LNCAP (cell line): ENCODE results near the gene GNB5.

ENCODE experiments used
- CTCF ChIP-seq: fragments of 450-650 bp; IDR thresholded peaks from 2 replicates; pipeline ENCODE4 v1.5.1; 2017; ENCODE audit warnings: mild to moderate bottlenecking

Gene GNB5

DNA sequence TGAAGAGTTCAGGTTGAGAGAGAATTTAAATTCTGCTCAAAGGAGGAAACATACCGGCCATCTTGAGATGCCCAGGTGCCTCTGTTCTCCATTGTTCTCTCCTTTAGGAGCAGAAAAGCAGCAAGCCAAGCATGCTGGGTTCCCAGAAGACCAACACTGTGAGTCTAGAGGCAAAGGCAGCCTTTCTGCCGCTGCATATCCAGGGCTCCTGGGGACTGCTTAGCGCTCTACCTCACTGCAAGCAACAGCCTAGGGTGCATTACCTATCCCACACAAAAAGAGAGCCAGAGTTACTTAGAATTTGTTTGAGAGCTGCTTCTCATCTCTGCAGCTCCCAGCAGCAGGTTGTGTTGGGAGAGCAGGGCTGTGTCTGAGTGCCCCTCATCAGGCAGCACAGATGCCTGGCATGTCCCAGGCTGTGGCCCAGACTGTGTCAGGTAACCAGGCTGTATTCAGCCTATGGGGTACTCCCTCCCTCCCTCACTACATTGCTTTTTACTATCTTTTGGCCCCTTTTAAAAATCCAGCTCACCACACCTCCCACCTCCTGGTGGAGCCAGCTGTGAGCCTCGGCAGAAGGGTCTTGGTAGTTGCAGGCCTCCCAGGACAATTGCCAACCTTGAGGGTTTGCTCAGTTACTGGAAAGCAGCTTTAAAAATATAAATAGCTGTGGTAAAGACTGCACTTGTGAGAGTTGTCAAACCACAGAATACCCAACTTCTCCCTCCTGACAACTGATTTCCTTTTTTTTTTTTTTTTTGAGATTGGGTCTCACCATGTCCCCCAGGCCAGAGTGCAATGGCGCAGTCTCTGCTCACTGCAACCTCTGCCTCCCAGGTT, 108.8 kb downstream of the GNB5 start:
- no peak for TF ChIP-seq CTCF

- TF ChIP-seq CTCF, result no peak
These were observed 110.3 kb downstream of the GNB5 start for GRCh38 chr15:52080706-52081392.

DNA sequence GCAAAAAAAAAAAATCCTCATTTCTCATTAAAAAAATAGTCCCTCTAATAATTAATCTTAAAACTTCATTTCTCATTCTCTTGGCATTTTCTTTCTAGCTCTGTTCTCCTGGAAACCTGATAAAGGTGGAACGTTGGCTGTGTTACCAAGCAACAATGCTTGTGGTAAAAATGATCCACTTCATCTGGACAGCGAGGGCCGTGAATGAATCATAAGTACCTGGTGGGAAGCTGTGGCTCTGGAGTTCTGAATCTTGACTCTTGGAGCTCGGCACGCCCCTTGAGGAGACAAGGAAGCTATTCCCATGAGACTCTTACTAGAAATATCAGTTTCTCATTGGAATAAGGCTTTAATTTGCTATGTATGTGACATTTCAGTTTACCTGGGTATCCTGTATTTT, 111.2 kb downstream of the GNB5 start:
- TF ChIP-seq CTCF, result no peak

DNA sequence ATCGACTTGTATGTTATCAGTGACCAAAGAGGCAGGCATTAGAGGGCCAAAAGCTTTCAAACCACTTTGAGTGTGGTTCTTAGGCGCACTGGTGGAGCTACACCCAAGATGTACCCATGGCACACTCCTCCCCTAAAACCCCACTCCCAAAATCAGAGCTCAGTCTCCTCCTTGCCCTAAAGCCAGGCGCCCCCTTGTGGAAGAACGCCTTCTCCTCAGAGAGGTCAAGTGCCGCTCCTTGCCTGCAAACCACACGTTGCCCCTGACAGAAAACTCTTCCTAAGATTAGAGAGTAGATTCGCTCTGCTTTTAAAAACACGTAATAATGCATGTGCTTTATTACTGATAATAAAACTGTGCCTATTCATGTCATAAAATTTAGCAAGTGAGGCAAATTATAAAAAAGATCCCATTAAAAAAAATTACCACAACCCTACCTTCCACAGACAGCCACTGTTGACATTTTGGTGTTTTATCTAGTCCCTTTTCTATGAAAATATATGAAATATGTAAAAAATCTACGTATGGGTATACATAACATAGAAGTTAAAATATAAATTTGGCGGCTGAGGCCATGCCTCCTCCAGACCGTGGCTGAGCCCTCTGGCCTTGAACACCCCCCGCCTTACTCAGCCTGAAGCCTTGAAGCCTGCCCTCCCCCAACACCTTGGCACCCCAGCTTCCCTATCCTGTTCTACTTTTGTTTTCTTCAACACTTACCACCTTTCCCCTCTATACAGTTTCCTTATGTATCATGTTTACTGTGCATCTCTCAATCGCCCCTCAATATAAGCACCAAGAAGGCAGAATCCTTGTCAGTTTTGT, 112.1 kb downstream of the GNB5 start:
- peak; percentile 93 for TF ChIP-seq CTCF

- TF ChIP-seq CTCF, result no peak
These were observed 112.9 kb downstream of the GNB5 start for GRCh38 chr15:52078197-52078875.

DNA sequence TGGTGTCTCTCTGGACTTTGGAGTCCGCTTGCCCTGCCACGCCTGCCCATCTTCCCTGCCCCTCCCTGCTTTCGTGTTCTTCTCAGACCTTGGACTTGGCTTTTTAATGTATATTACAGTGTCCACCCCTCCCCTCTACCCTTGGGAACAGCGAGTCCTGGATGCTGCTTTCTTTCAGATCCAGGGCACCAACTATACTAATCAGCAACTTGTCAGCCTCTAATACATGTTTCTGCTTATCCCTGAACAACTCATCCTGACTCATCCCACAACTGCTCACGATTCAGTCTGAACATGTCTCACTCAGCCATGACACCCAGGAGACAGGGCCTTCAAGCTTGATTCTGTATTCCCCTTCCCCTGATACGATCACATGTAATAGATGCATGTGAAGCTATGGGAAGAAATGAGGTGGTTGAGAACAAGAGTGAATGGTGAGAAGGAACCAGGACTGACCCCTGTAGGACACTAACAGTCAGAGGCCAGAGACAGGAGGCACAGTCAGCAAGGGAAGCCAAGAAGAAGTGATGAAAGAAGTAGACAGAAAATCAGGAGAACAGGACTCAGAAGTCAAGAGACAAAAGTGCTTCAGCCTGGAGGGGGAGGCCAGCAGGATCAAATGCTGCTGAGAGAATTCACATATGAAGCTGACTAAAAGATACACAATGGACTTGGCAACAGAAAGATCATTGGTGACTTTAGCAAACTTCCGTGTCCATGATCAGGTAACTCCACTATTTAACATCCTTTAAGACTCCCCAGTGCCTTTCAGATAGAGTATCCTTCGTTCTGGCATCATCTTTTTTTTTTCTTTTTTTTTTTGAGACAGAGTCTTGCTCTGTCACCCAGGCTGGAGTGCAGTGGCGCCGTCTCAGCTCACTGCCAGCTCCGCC, 114.1 kb downstream of the GNB5 start:
- no peak for TF ChIP-seq CTCF
